ENCODE results near the gene RPAP3.

Gene RPAP3

DNA sequence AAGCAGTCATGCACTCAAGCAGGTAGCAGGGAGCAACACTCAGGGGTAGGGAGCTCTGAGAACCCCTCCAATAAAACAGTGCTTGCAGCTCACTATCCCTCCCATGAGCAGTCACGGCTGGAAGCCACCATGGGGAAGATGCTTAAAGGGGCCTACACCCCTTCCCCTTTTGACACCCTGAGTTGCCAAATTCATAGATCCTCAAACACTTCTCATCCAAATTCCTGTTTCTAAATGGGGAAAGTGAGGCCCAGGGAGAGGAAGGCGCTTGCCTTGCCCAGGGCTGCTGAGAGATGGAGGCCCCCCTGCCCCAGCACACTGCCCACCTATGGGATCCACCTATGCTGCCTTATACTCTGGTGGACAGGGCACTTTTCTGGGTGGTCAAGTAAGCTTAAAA is 26.7 kb upstream of the RPAP3 start:
- no peak for TF ChIP-seq CTCF (IDR thresholded peaks at IDR 0.05; ENCODE audit: borderline replicate concordance, control extremely low read depth, extremely low read depth, insufficient read depth, missing control alignments)
- in situ Hi-C loops (cut with MboI; ENCODE audit: low sequenced_read_pairs, unreplicated experiment), result loop anchor here (10.0 kb wide), 1 partner anchor 102 kb away; no protein-coding TSS in a partner anchor
- DNase-seq (ENCODE audit: low spot score), result no peak

DNA sequence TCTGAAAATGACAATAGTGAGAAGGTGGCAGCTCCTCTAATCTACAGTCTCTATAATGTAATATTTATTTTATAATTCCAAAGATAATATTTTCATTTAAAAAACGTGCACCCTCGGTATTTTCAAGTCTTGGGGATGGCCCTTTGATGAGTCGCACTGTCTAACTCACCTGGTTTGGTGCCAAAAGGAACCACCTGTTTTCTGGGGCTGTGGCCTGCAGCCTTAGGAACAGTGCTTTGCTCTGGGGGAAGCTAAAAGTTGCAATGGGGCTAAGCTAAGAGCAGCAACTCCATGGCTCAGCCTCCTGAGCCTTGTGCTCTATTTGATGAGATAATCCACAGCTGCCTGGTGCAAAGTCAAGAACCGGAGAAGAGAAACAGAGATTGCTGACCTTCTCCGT is 25.9 kb upstream of the RPAP3 start:
- no peak for DNase-seq (ENCODE audit: low spot score)
- in situ Hi-C loops (cut with MboI; ENCODE audit: low sequenced_read_pairs, unreplicated experiment), result loop anchor here (10.0 kb wide), 1 partner anchor 103 kb away; no protein-coding TSS in a partner anchor
- no peak for TF ChIP-seq CTCF (IDR thresholded peaks at IDR 0.05; ENCODE audit: borderline replicate concordance, control extremely low read depth, extremely low read depth, insufficient read depth, missing control alignments)

GRCh38 chr12:47730341-47730744 is 24.5 kb upstream of the RPAP3 start:
- TF ChIP-seq CTCF (IDR thresholded peaks at IDR 0.05; ENCODE audit: borderline replicate concordance, control extremely low read depth, extremely low read depth, insufficient read depth, missing control alignments), result no peak
- in situ Hi-C loops (cut with MboI; ENCODE audit: low sequenced_read_pairs, unreplicated experiment), result loop anchor here (10.0 kb wide), 1 partner anchor 104 kb away; no protein-coding TSS in a partner anchor
- no peak for DNase-seq (ENCODE audit: low spot score)

- in situ Hi-C loops (cut with MboI; ENCODE audit: low sequenced_read_pairs, unreplicated experiment), result no loop called here
- TF ChIP-seq CTCF (IDR thresholded peaks at IDR 0.05; ENCODE audit: borderline replicate concordance, control extremely low read depth, extremely low read depth, insufficient read depth, missing control alignments), result no peak
Observed at GRCh38 chr12:47729233-47729632, 23.4 kb upstream of the RPAP3 start.

DNA sequence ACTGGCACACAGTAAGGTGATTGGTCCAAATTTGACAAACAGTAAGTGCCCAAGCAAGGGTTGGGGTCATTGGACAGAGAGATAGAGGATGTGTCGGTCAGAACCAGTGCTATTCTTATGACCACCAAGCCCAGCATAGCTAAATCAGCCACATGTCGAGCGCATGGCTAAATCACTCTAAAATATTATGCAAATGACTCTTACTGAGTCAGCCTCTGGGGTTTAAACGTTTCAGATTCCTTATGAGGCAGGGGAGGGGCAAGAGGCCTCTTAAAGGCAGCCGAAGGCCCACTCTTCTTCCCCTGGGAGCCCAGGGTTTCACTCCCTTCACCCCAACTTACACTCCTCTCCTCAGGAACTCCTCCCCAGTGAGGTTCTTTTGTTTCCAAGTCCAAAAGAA is 20.1 kb upstream of the RPAP3 start:
- in situ Hi-C loops (cut with MboI; ENCODE audit: low sequenced_read_pairs, unreplicated experiment), result no loop called here
- no peak for TF ChIP-seq CTCF (IDR thresholded peaks at IDR 0.05; ENCODE audit: borderline replicate concordance, control extremely low read depth, extremely low read depth, insufficient read depth, missing control alignments)
- DNase-seq (ENCODE audit: low spot score), result no peak

More at GRCh38 chr12:47729233-47729632, 23.4 kb upstream of the RPAP3 start:
- no peak for DNase-seq (ENCODE audit: low spot score)

- in situ Hi-C loops (cut with MboI; ENCODE audit: low sequenced_read_pairs, unreplicated experiment), result no loop called here
- no peak for TF ChIP-seq CTCF (IDR thresholded peaks at IDR 0.05; ENCODE audit: borderline replicate concordance, control extremely low read depth, extremely low read depth, insufficient read depth, missing control alignments)
- no peak for DNase-seq (ENCODE audit: low spot score)
Observed at GRCh38 chr12:47725091-47725772, 19.4 kb upstream of the RPAP3 start, which contains the start of gene ENDOU. Gene ENDOU (minus strand): TSS chr12:47725490. CDS start chr12:47725413, 77 bp downstream.
